Measurements from ENCODE around the gene PCDHA4.
"Not testable (repeated sequence)": the region's sequence is repeated elsewhere in the genome, so short reads cannot be mapped to it uniquely, and the experiment has no call there.

PCDHA4 gene

DNA sequence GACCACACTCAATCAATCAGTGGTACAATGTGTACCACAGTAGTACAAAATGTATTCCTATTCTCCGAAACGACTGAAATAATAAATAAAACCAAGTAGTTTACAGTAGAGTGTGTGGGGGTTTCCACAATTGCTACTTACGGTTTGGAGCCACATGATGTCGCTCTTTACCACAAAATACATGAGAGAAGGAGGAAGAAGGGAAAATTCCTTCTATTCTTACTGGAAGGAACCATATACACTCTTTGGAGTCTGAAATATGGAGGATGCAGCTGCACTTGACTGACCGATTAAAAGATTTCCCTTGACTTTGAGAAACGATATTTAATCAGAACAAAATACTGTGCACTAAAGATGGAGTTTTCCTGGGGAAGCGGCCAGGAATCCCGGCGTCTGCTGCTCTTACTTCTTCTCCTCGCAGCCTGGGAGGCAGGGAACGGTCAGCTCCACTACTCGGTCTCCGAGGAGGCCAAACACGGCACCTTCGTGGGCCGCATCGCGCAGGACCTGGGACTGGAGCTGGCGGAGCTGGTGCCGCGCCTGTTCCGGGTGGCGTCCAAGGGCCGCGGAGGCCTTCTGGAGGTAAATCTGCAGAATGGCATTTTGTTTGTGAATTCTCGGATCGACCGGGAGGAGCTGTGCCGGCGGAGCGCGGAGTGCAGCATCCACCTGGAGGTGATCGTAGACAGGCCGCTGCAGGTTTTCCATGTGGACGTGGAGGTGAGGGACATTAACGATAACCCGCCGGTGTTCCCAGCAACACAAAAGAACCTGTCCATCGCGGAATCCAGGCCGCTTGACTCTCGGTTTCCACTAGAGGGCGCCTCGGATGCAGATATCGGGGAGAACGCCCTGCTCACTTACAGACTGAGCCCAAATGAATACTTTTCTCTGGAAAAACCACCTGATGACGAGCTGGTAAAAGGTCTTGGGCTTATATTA, at the start of gene PCDHA4:
TSS of gene PCDHA4 (plus strand) at position 235 of the 942 bp plus-strand sequence.
- in situ Hi-C loops (cut with HindIII; ENCODE audit: low sequenced_read_pairs): no loop called here

DNA sequence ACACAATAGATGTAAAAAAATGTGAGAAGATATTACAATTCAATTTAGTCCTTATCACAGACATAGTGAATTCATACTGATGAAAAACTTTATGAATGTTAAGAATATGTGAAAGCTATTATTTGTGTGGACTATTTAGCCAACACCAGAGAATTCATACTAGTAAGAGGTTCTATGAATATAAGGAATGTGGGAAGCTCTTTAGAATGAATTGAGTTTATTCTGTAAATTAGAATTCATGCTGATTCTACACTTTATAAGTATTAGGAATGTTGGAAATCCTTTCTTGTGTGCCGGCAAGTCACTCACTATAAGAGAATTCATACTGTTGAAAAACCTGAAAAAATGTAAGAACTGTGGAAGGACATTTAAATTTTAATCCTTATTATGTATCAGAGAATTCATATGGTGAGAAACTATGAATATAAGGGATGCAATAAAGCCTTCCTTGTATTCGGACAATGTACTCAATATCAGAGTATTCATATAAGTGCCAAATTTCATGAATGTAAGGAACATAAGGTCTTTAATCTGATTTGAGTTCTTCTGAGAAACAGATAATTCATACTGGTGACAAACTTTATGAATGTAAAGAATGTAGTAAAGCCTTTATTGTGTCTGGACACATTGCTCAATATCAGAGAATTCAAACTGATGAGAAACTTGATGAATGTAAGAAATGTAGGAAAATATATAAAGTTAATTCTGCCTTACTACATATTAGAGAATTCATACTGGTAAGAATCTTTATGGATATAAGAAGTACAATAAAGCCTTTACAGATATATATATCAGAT, 42.5 kb upstream of the PCDHA4 start:
- in situ Hi-C loops (cut with HindIII; ENCODE audit: low sequenced_read_pairs): no loop called here

DNA sequence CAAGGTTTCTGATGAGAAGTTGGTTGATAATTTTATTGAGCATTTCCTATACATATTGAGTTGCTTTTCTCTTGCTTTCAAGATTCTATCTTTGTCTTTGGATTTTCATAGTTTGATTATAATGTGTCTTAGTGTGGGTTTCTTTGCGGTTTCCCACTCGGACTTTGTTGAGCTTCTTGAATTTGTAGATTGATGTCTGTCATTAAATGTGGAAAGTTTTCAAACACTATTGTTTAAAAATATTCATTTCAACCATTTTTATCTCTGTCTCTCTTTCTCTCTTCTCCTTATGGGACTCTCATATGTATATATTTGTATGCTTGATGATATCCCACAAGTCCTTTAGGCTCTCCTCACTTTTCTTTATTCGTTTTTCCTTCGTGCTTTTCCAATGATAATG, 39.4 kb upstream of the PCDHA4 start:
- in situ Hi-C loops (cut with HindIII; ENCODE audit: low sequenced_read_pairs): no loop called here

DNA sequence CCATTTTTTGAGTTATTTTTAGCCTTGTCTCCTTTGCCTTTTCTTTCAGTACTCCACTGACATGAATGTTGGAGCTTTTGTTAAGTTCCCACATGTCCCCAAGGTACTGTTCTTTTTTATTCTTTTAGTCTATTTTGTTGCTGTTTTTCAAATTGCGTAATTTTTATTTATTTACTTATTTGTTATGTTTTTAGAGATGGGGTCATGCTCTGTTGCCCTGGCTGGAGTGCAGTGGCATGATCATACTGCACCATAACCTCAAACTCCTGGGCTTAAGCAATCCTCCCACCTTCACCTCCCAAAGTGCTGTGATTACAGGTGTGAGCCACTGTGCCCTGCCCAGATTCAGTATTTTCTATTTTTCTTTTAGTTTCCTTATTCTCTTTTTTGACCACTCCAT, 26.4 kb upstream of the PCDHA4 start:
- in situ Hi-C loops (cut with HindIII; ENCODE audit: low sequenced_read_pairs): no loop called here

DNA sequence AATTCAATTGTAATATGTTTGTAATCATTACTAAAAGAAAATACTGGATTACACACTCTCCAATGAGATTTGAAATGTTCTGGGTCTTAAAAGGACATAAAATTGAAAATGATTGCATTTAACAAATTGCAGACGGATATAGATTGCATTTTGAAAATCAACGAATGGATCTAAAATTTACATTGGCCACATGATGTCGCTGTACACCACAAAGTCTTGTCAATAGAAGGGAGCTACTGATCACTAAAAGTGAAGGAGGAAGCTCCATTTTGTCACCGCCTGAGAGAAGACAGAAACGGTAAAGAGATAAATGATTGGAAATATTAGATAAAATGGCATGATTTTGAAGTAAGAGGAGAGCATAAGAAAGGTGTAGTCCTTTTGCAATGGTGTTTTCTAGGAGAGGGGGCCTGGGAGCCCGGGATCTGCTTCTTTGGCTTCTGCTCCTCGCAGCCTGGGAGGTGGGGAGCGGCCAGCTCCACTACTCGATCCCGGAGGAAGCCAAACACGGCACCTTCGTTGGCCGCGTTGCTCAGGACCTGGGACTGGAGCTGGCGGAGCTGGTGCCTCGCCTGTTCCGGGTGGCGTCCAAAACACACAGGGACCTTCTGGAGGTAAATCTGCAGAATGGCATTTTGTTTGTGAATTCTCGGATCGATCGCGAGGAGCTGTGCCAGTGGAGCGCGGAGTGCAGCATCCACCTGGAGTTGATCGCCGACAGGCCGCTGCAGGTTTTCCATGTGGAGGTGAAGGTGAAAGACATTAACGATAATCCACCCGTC, 20.8 kb upstream of the PCDHA4 start, which contains the start of gene PCDHA1:
TSS of gene PCDHA1 (plus strand) at position 236 of the 782 bp plus-strand sequence.
- in situ Hi-C loops (cut with HindIII; ENCODE audit: low sequenced_read_pairs): no loop called here

DNA sequence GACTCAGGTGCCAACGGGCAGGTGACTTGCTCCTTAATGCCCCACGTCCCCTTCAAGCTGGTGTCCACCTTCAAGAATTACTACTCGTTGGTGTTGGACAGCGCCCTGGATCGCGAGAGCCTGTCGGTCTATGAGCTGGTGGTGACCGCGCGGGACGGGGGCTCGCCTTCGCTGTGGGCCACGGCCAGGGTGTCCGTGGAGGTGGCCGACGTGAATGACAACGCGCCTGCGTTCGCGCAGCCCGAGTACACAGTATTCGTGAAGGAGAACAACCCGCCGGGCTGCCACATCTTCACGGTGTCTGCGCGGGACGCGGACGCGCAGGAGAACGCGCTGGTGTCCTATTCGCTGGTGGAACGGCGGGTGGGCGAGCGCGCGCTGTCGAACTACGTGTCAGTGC, 19.4 kb upstream of the PCDHA4 start:
- in situ Hi-C loops (cut with HindIII; ENCODE audit: low sequenced_read_pairs): not testable (repeated sequence)

DNA sequence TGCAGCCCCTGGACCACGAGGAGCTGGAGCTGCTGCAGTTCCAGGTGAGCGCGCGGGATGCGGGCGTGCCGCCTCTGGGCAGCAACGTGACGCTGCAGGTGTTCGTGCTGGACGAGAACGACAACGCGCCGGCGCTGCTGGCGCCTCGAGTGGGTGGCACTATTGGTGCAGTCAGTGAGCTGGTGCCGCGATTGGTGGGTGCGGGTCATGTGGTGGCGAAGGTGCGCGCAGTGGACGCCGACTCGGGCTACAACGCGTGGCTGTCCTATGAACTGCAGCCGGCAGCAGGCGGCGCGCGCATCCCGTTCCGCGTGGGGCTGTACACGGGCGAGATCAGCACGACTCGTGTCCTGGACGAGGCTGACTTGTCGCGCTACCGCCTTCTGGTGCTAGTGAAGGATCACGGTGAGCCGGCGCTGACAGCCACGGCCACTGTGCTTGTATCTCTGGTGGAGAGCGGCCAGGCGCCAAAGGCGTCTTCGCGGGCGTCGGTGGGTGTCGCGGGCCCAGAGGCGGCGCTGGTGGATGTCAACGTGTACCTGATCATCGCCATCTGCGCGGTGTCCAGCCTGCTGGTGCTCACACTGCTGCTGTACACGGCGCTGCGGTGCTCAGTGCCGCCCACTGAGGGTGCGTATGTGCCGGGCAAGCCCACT, 18.9 kb upstream of the PCDHA4 start:
- in situ Hi-C loops (cut with HindIII; ENCODE audit: low sequenced_read_pairs): not testable (repeated sequence)

DNA sequence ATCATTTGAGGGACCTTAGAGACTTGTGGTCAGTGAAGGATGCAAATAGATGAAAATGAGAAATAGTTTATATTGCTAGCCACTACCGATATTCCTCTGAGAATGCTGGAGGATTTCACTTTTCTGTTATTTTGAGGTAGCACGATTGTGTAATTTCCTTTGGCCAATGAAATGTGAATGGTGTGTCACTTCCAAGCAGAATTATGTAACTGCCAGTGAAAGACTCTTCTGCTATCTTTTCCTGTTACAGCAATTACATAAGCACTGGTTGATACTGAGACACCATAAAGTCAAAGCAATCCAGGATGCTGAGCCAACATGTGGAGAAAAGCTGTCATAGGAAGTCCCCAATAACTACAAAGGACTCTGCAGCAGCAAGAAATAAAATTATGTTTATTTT, 15.8 kb upstream of the PCDHA4 start:
- in situ Hi-C loops (cut with HindIII; ENCODE audit: low sequenced_read_pairs): no loop called here

DNA sequence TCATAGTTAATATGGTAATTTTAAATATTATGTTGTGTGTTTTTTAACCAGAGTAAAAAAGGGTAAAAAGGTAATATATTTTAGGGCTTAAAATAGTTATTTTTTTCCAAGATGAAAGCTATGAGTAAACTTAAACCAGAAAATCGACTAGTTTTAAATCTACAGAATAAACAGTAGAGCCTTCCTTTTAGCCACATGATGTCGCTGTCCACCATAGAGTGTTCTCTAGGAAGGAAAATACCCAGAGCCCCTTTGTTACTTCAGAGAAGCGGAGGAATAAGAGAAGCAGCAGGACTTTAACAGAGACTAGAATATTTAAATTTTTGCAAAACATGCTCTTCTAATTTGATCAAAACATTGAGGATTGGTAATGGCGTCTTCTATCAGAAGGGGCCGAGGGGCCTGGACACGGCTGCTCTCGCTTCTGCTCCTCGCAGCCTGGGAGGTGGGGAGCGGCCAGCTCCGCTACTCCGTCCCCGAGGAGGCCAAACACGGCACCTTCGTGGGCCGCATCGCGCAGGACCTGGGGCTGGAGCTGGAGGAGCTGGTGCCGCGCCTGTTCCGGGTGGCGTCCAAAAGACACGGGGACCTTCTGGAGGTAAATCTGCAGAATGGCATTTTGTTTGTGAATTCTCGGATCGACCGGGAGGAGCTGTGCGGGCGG, 12.1 kb upstream of the PCDHA4 start, which contains the start of gene PCDHA2:
TSS of gene PCDHA2 (plus strand) at position 258 of the 664 bp plus-strand sequence.
- in situ Hi-C loops (cut with HindIII; ENCODE audit: low sequenced_read_pairs): no loop called here

DNA sequence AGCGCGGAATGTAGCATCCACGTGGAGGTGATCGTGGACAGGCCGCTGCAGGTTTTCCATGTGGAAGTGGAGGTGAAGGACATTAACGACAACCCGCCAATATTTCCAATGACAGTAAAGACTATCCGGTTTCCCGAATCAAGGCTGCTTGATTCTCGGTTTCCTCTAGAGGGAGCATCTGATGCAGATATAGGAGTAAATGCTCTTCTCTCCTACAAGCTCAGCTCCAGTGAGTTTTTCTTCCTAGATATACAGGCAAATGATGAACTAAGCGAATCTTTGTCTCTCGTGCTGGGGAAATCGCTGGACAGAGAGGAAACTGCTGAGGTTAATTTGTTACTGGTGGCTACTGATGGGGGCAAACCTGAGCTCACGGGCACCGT, 11.6 kb upstream of the PCDHA4 start:
- in situ Hi-C loops (cut with HindIII; ENCODE audit: low sequenced_read_pairs): no loop called here

DNA sequence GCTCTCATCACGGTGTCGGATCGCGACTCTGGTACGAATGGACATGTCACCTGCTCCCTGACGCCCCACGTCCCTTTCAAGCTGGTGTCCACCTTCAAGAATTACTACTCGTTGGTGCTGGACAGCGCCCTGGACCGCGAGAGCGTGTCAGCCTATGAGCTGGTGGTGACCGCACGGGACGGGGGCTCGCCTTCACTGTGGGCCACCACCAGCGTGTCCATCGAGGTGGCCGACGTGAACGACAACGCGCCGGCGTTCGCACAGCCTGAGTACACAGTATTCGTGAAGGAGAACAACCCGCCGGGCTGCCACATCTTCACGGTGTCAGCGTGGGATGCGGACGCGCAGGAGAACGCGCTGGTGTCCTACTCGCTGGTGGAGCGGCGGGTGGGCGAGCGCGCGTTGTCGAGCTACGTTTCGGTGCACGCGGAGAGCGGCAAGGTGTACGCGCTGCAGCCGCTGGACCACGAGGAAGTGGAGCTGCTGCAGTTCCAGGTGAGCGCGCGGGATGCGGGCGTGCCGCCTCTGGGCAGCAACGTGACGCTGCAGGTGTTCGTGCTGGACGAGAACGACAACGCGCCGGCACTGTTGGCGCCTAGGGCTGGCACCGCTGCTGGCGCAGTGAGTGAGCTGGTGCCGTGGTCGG, 10.7 kb upstream of the PCDHA4 start:
- in situ Hi-C loops (cut with HindIII; ENCODE audit: low sequenced_read_pairs): not testable (repeated sequence)

DNA sequence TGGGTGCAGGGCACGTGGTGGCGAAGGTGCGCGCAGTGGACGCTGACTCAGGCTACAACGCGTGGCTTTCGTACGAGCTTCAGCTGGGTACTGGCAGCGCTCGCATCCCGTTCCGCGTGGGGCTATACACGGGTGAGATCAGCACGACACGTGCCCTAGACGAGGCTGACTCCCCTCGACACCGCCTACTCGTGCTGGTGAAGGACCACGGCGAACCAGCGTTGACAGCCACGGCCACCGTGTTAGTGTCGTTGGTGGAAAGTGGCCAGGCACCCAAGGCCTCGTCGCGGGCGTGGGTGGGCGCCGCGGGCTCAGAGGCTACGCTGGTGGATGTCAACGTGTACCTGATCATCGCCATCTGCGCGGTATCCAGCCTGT, 10.2 kb upstream of the PCDHA4 start:
- in situ Hi-C loops (cut with HindIII; ENCODE audit: low sequenced_read_pairs): no loop called here

DNA sequence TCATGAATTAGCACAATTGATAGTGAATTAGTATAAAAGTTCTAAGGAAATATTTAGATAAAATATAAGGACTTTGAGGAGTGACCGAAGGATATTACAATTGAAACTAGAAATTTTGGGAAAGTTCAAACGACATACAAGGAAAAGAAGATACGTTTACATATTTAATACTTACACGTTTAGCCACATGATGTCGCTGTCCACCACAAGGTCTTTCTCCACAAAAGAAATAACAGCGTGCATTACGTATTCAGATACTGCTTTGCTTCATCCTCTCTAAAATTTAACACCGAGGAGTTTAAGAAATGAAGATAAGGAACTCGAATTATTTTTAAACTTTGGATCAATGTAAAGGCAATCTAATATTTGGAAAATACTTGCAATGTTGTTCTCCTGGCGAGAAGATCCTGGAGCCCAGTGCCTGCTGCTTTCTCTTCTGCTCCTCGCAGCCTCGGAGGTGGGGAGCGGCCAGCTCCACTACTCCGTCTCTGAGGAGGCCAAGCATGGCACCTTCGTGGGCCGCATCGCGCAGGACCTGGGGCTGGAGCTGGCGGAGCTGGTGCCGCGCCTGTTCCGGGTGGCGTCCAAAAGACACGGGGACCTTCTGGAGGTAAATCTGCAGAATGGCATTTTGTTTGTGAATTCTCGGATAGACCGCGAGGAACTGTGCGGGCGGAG, 5.9 kb upstream of the PCDHA4 start, which contains the start of gene PCDHA3:
TSS of gene PCDHA3 (plus strand) at position 242 of the 678 bp plus-strand sequence.
- in situ Hi-C loops (cut with HindIII; ENCODE audit: low sequenced_read_pairs): no loop called here

DNA sequence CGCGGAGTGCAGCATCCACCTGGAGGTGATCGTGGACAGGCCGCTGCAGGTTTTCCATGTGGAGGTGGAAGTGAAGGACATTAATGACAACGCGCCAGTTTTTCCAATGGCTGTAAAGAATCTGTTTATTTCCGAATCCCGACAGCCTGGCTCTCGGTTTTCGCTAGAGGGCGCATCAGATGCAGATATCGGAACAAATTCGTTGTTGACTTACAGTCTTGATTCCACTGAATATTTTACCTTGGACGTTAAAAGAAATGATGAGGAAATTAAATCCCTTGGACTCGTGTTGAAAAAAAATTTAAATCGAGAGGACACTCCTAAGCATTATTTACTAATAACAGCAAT, 5.4 kb upstream of the PCDHA4 start:
- in situ Hi-C loops (cut with HindIII; ENCODE audit: low sequenced_read_pairs): no loop called here

DNA sequence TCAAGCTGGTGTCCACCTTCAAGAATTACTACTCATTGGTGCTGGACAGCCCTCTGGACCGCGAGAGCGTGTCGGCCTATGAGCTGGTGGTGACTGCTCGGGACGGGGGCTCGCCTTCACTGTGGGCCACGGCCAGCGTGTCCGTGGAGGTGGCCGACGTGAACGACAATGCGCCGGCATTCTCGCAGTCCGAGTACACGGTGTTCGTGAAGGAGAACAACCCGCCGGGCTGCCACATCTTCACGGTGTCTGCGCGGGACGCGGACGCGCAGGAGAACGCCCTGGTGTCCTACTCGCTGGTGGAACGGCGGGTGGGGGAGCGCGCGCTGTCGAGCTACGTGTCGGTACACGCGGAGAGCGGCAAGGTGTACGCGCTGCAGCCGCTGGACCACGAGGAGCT, 4.5 kb upstream of the PCDHA4 start:
- in situ Hi-C loops (cut with HindIII; ENCODE audit: low sequenced_read_pairs): not testable (repeated sequence)

DNA sequence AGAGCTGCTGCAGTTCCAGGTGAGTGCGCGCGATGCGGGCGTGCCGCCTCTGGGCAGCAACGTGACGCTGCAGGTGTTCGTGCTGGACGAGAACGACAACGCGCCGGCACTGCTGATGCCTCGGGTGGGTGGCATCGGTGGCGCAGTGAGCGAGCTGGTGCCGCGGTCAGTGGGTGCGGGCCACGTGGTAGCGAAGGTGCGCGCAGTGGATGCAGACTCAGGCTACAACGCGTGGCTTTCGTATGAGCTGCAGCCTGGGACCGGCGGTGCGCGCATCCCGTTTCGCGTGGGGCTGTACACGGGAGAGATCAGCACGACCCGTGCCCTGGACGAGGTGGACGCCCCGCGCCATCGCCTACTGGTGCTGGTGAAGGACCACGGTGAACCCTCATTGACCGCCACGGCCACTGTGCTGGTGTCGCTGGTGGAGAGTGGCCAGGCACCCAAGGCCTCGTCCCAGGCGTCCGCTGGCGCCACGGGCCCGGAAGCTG, 4.0 kb upstream of the PCDHA4 start:
- in situ Hi-C loops (cut with HindIII; ENCODE audit: low sequenced_read_pairs): no loop called here

DNA sequence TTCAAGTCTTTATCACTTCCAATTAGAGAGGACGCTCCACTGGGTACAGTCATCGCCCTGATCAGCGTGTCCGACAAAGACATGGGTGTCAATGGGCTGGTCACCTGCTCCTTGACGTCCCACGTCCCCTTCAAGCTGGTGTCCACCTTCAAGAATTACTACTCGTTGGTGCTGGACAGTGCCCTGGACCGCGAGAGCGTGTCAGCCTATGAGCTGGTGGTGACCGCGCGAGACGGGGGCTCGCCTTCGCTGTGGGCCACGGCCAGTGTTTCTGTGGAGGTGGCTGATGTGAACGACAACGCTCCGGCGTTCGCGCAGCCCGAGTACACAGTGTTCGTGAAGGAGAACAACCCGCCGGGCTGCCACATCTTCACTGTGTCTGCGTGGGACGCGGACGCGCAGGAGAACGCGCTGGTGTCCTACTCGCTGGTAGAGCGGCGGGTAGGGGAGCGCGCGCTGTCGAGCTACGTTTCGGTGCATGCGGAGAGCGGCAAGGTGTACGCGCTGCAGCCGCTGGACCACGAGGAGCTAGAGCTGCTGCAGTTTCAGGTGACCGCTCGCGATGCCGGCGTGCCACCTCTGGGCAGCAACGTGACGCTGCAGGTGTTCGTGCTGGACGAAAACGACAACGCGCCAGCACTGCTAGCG, 1.5 kb downstream of the PCDHA4 start:
- in situ Hi-C loops (cut with HindIII; ENCODE audit: low sequenced_read_pairs): not testable (repeated sequence)

DNA sequence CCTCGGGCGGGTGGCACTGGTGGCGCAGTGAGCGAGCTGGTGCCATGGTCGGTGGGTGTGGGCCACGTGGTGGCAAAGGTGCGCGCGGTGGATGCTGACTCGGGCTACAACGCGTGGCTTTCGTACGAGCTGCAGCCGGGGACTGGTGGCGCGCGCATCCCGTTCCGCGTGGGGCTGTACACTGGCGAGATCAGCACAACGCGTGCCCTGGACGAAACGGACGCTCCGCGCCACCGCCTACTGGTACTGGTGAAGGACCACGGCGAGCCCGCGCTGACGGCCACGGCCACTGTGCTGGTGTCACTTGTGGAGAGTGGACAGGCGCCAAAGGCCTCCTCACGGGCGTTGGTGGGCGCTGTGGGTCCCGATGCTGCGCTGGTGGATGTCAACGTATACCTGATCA, 2.0 kb downstream of the PCDHA4 start:
- in situ Hi-C loops (cut with HindIII; ENCODE audit: low sequenced_read_pairs): no loop called here

Measured in DLD1 (cell line).